SK-N-MC (cell line): Measurements from ENCODE around the gene AADACL4.

Experiments used
- EZH2 ChIP-seq: fragments of 200-600 bp; sonication (generic); IDR thresholded peaks from one replicate; pipeline ENCODE4 v1.6.1; 2017; ENCODE audit warnings: antibody characterized with exemption
- FOXP2 ChIP-seq: optimal IDR thresholded peaks from 2 replicates; pipeline ENCODE3; 2011; ENCODE audit warnings: mild to moderate bottlenecking, moderate library complexity; ENCODE audit not compliant: insufficient read depth; ENCODE audit errors: extremely low read length, control extremely low read depth
- POLR2AphosphoS5 ChIP-seq: IDR thresholded peaks from 2 replicates; pipeline ENCODE4 v1.6.1; 2012; ENCODE audit warnings: mild to moderate bottlenecking, low read depth, low read length, borderline replicate concordance

DNA sequence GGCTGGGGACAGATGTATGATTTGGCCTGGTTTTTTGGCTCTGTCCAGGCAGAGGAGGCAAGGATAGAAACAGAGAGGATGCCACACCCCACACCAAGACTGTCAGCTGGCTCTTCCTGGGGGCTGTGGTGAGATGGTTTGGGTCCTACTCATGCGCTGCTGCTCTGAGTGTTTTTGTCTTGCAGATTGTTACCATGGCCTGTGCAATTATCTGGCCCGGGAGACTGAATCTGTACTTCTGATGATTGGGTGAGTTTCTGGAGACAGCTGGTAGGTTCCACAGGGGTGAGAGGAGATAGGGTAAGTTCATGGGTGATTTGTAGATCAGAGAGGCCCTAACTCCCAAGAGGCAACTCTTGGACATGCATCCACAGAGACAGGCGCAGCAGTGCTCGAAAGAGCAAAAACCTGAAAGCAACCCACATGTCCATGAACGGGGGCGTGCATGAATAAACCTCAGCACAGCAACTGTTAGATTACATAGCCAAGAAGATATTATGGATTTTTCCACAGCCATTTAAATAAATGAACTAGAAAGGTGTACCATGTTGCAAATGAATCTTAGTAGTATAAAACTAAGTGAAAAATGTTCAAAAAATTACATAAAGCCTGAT is 17.8 kb downstream of the AADACL4 start:
- TF ChIP-seq POLR2AphosphoS5 (no peak), EZH2 (no peak), FOXP2 (no peak)
